GM04503 (cell line): ENCODE data around the gene AFAP1.
A peak's percentile ranks its signal among the peaks of the same experiment; 100 is the strongest.

ENCODE experiments used
- DNase-seq: peaks from one replicate; pipeline ENCODE4 v3.0.0-alpha.2; 2012; ENCODE audit warnings: low read depth

AFAP1 gene

DNA sequence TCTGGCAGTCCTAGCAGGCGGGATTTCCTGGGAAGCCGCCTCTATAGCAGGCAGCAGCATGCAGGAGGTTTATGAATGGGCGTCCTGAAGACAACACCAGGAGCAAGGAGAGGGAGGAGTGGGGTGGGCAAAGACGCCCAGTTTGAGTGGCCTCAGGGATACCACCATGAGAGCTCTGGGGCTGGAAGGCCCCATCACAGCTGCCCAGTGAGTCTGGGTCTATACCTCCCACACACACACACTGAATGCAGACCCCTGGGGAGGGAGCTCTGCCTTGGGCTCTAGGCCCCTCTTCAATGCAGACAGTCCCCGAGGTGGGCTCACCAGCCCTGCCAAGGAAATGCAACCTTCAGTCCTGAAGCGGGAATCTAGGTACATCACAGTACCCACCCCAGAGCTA, 98.6 kb downstream of the AFAP1 start:
- no peak for DNase-seq

- DNase-seq, result no peak
Measured at GRCh38 chr4:7839856-7840255, 99.8 kb downstream of the AFAP1 start.

DNA sequence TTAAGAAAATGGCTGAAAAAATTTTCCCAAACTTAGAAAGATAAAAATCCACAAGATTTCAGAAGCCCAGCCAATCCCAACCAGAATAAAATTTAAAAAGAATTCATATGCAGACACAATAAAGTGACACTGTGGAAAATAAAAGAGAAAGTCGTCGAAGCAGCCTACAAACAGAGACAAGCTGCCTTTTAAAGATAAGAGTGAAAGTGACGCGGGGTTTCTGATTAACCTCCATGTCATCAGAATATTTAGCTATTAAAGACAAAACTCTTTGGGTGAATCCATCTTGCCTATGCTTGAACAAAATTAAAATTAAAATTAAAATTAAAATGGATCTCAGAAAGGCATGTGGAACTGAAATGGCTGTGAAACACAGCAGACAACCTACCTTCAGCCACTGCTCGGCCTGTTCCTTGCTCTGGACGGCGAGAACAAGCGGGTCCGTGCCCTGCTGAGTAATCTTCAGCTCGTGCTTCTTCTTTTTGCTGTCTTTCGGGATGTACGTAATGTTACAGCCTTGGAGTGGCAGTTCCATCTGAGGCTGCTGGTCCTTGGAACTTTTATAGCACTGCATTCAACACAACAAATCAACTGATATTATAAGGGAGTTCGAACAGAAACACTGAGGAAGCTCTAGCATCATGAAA, 101.4 kb downstream of the AFAP1 start:
- no peak for DNase-seq

GRCh38 chr4:7837597-7838135, 102.0 kb downstream of the AFAP1 start:
- no peak for DNase-seq

GRCh38 chr4:7831858-7832730, 107.6 kb downstream of the AFAP1 start:
- DNase-seq, result no peak

- DNase-seq, result no peak
Measured at GRCh38 chr4:7831330-7831729, 108.3 kb downstream of the AFAP1 start.

DNA sequence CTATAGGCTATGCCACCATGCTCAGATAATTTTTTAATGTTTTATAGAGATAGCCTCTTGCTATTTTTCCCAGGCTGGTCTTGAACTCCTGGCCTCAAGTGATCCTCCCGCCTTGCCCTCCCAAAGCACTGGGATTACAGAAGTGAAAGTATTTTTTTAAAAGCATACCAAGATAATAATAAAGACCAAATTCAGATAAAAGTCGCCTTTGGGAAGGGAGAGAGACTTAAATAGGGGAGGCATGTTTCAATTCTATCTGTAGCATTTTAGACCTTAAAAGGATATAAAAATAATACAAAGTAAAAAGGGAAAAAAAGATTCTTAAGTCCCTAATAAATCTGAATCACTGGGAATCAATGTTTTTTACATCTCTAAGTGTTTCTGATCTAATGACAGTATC, 108.9 kb downstream of the AFAP1 start:
- DNase-seq, result no peak

GRCh38 chr4:7829652-7830580, 109.7 kb downstream of the AFAP1 start:
- no peak for DNase-seq

DNA sequence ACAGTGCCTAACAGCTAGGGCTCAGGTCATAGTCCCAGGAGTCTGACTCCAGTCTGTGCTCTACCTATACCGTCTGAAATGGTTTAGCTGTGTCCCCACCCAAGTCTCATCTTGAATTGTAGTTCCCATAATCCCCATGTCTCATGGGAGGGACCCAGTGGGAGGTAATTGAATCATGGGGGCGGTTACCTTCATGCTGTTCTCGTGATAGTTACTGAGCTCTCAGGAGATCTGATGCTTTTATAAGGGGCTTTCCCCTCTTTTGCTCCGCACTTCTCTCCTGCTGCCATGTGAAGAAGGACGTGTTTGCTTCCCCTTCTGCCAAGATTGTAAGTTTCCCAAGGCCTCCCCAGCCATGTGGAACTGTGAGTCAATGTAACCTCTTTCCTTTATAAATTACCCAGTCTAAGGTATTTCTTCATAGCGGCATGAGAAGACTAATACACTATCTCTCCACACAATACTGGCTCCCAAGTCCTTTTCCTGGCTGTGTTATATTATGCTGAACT, 110.8 kb downstream of the AFAP1 start:
- DNase-seq, result peak; percentile 52

DNA sequence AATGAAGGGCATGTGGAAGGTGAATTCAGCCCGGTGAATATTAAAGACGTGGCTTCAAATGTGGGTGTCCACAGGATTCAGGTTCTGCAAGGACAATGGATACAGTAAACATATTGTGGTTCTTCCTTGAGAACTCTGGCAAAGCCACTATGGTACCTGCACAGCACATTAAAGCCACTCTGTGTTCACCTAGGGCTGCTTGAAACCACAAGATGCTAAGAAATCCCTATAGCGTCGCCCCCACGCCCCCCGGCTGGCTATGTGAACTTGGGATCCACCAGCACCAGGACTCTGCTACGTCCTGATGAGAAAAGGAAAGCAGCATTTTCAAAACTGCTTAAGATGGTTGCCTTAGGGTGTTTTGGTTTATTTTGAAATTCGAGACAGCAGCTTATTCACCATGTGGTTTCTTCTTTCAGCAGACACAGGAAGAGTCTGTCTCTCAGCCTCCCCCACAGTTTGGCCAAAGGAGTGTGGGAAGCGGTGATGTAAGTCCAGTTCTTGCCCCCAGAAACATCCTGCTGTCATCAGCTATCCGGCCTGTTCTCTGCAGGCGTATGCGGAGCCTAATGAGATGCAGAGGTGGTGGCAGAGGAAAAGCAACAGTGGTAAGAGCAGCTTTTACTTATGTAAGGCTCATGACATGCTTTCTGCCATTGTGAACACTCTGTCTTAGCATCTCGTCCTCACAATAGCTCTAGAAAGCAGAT, 111.5 kb downstream of the AFAP1 start:
- DNase-seq, result peak; percentile 99

- DNase-seq, result no peak
Measured at GRCh38 chr4:7827566-7827965, 112.1 kb downstream of the AFAP1 start.

GRCh38 chr4:7826909-7827306, 112.8 kb downstream of the AFAP1 start:
- no peak for DNase-seq

- DNase-seq, result no peak
Measured at GRCh38 chr4:7826176-7826908, 113.3 kb downstream of the AFAP1 start.

- DNase-seq, result no peak
Measured at GRCh38 chr4:7824218-7824617, 115.4 kb downstream of the AFAP1 start.

DNA sequence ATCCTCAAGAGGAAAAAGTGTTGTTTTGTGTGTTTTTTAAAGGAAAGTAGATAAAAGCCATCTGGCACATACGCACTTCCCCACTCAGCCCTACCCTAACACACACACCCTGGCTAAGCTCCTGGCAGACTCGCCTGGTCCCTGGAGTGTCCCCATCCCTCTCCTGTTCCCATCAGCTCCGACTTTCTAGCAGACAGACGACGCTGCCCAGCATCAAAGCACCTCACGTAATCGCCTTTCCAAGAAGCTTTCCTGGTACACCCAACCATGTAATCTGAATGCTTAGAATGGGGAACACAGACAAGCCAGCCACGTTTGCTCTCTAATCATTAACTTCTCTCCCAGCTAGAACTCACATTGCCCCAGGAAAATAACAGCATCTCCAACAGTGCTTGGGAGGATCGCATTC, 116.2 kb downstream of the AFAP1 start:
- no peak for DNase-seq

- no peak for DNase-seq
Measured at GRCh38 chr4:7822877-7823276, 116.8 kb downstream of the AFAP1 start.

GRCh38 chr4:7822137-7822505, 117.5 kb downstream of the AFAP1 start:
- DNase-seq, result no peak

GRCh38 chr4:7821245-7822136, 118.2 kb downstream of the AFAP1 start:
- DNase-seq, result no peak

DNA sequence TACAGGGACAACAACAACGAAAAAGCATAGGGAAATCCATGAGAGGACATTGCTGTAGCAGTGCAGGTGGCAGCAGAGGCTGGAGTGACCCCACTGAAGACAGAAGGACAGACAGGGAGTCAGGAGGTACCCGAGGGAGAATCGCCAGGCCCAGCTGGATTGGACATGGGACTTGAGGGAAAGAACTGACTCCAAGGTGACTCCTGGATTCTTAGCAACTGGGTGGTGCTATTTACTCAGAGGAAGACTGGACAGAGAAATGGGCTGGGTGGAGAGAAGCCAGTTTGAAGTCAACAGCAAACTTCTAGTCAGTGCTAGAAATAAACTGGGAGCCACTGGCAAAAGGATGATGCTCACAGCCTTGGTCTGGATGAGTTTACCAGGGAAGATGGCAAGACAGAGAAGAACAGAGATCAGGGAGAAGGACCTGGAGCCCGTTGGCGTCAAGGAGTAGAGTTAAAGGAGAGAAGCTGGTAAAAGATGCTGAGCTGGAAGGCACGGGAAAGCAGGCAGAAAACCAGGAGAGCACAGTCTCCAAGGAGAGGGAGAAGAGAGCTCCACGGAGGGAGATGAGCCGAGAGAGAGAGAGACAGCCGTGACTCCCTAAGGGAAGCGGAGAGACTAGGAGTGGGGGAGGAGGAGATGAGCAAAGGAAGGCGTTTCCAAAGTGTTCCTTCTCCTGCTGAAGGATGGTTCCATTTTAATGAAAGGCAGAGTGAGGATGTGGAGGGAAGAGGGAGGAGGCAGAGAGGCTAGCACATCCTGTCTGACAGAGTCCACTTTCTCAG, 119.4 kb downstream of the AFAP1 start:
- no peak for DNase-seq
